GM12874 (cell line): ENCODE results near the gene LMBR1.

Experiments
- TF ChIP-seq, protein P1 (sequence below): IDR thresholded peaks from 2 replicates; pipeline ENCODE4 v1.5.1; 2011; ENCODE audit warnings: low read depth, mild to moderate bottlenecking, control low read depth, low read length, moderate library complexity; ENCODE audit not compliant: insufficient read depth

The LMBR1 gene

DNA sequence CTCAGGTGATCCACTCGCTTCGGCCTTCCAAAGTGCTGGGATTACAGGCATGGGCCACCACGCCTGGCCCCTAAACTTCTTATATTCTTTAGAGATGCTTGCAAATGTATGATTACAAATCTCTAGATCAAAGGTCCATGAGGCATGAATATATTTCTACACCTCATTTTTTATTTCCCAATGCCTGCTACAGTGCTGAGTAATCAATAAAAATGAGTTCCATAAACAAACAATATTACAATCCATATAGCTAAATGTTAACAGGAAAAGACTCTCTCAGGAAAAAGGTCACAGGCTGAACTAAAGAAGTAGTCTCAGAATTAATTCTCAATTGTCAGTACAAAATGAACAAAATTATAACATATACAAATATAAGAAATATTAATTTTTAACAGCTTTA, 90.8 kb downstream of the LMBR1 start:
- TF ChIP-seq, protein P1, sequence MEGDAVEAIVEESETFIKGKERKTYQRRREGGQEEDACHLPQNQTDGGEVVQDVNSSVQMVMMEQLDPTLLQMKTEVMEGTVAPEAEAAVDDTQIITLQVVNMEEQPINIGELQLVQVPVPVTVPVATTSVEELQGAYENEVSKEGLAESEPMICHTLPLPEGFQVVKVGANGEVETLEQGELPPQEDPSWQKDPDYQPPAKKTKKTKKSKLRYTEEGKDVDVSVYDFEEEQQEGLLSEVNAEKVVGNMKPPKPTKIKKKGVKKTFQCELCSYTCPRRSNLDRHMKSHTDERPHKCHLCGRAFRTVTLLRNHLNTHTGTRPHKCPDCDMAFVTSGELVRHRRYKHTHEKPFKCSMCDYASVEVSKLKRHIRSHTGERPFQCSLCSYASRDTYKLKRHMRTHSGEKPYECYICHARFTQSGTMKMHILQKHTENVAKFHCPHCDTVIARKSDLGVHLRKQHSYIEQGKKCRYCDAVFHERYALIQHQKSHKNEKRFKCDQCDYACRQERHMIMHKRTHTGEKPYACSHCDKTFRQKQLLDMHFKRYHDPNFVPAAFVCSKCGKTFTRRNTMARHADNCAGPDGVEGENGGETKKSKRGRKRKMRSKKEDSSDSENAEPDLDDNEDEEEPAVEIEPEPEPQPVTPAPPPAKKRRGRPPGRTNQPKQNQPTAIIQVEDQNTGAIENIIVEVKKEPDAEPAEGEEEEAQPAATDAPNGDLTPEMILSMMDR: no peak

DNA sequence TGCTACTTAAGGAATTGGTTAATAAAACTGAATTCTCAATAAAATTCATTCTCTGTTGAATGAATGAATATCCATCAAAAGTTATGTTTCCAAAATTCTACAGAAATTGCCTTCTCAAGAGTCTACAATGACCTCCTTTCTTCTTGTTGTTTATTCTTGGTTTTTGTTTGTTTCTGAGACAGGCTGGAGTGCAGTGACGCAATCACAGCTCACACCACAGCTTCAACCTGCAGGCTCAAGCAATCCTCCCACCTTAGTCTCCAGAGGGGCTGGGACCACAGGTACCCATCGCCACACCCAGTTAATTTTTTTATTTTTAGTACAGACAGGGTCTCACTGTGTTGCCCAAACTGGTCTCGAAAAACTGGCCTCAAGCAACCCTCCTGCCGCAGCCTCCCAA, 97.6 kb downstream of the LMBR1 start:
- TF ChIP-seq, protein P1: no peak

DNA sequence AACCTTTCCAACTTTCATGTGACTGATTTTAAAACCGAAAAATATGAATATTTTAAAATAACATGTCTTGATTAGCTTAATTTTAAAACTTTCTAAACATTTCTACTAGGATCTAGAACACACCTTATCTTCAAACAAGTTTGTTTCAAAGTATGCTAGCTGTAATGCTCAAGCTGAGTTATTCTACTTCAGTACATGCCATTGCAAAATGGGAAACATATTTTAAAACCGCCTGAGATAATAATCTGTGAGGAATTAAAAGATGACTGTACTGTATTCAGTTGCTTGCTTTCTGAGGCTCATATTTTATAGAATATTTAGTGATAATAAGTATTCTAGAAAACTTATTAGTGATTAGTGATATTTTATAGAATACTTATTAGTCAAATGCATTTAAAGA, 99.6 kb downstream of the LMBR1 start:
- TF ChIP-seq, protein P1: no peak

DNA sequence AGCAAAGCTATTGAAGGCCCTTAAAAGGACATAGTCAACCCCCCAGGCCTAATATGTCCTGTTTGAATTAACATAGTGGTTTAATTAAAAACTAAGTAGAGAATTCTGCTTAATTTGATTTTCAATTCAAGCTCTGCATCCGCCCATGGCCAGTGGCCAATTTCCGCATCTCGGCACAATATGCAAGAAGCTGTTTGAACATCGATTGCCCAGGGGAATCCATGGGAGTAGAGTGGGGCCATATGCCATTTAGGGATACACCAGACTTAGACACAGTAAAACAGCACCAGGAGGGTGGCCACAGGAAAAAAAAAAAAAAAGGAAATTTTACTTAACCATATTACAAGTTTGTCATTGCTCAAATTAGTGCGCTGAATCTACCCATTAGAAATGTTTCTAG, 100.4 kb downstream of the LMBR1 start:
- TF ChIP-seq, protein P1: no peak

DNA sequence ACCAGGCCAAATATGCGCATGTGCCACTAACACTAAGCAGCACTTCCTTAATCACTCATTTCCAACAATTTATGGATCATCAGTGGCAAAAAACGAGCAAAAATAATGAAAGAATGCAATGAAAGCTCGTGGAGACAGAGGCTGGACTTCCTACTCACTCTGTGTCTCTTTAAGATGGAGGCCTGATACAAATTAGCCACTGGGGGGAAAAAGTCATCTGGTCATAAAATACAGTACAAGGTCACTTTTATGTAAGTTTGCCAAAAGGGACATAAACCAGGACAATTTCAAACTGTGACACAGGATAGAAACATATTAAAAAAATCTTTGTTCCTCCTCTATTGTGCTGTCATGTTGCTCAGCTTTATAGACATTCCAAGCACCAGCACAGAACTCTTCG, 101.7 kb downstream of the LMBR1 start:
- TF ChIP-seq, protein P1: no peak

DNA sequence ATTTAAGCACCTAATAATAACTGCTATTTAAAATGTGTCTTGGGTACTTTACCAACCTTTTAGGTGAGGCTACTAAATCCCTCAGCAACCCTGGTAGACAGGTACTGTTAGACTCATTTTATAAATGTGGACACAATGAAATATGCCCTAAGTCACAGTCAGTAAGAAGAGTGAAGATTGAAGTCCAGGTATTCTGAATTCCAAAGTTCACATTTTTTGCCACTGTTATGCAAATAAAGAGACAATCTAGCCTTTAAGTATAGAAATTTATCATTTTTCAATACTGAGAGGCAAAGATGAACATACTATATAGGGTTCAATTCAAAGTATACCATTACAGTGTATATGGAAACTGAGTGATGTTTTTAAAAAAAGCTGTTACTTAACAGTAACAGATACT, 102.7 kb downstream of the LMBR1 start:
- TF ChIP-seq, protein P1: no peak

DNA sequence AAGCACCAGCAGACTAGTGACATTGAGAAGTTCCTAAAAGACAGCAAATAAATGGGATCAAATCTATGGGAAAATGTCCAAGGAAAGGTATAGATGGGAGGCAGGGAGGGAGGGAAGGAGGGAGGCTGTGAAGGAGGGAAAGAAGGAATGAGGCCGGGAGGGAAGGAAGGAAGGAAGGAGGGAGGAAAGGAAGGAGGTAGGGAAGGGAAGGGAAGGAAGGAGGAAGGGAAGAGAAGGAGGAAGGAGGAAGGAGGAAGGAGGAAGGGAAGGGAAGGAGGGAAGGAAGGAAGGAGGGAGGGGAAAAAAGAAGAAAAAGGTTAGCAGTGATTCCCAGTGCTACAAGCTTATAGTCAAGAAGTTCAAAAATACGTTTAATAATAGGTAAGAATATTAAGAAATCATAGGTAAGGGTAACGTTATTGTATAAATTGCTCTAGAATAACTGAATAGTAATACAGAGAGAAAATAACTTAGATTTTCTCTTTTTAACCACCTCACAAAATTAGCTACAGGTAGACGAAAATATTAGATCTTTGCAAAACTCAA, 106.9 kb downstream of the LMBR1 start:
- TF ChIP-seq, protein P1: no peak

DNA sequence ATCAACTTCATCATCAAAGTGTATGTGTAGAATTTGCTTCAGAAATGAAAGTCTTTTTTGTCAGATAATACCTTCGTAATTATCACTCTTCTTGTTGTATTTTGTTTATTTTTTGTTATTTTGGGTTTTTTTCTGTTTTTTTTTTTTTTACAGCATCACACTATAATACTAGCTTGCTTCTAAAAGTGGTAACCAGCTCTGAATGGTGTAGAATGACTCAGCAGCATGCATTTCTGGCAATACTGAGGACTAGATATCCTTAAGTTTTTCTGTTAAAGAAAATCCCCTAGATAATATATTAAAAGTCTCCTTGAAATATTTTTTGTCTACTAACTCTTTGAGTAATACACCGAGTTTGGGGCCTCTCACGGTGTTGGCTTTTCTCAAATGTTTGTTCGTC, 109.1 kb downstream of the LMBR1 start:
- TF ChIP-seq, protein P1: no peak
